Heart left ventricle (tissue), 16 donors: ENCODE data around the gene RNU7-1. TPM values are rescaled to one million over a fixed set of nuclear protein-coding genes. Genes with fewer than 3 reads are reported as not detected.

Experiments used
- ATAC-seq, 4 donors: fragments of 200-7000 bp; cut with Tn5 transposase; one replicate each; pipeline ENCODE4 v1.9.1; 2020 to 2022; ENCODE audit warnings: moderate library complexity in 4 of 4, mild to moderate bottlenecking in 3 of 4, moderate number of reproducible peaks in 1 of 4
- DNase-seq, 5 donors: peaks; one replicate each; pipeline ENCODE4 v3.0.0-alpha.2; 2020
- H3K27ac ChIP-seq, 12 donors: fragments of 200-600 bp; sonication (generic) in 4 of 12; one replicate each; pipeline versions ENCODE4 v1.5.0 to v1.8.0; 2016 to 2022; ENCODE audit warnings: mild to moderate bottlenecking in 2 of 12
- H3K27me3 ChIP-seq, 9 donors: fragments of 200-600 bp; sonication (generic) in 2 of 9; one replicate each; pipeline versions ENCODE4 v1.5.1 to v1.8.0; 2016 to 2022; ENCODE audit warnings: mild to moderate bottlenecking in 3 of 9
- H3K36me3 ChIP-seq, 9 donors: fragments of 200-600 bp; sonication (generic) in 2 of 9; one replicate each; pipeline versions ENCODE4 v1.5.0 to v1.8.0; 2018 to 2022; ENCODE audit warnings: mild to moderate bottlenecking in 2 of 9
- H3K4me1 ChIP-seq, 12 donors: fragments of 200-600 bp; sonication (generic) in 4 of 12; one replicate each; pipeline versions ENCODE4 v1.5.0 to v1.8.0; 2016 to 2022; ENCODE audit warnings: mild to moderate bottlenecking in 3 of 12
- H3K4me3 ChIP-seq, 12 donors: fragments of 200-600 bp; sonication (generic) in 4 of 12; one replicate each; pipeline versions ENCODE4 v1.5.0 to v1.8.0; 2017 to 2022; ENCODE audit warnings: mild to moderate bottlenecking in 9 of 12, moderate library complexity in 4 of 12
- H3K9me3 ChIP-seq, 12 donors: fragments of 200-600 bp; sonication (generic) in 4 of 12; one replicate each; pipeline versions ENCODE4 v1.5.0 to v1.8.0; 2016 to 2022; ENCODE audit warnings: mild to moderate bottlenecking in 1 of 12
- CTCF ChIP-seq, 12 donors: fragments of 200-600 bp; sonication (generic) in 4 of 12; IDR thresholded peaks; one replicate each; pipeline versions ENCODE4 v1.5.0 to v1.8.0; 2018 to 2022; ENCODE audit warnings: antibody characterized with exemption in 12 of 12, mild to moderate bottlenecking in 5 of 12
- POLR2A ChIP-seq, 2 donors: fragments of 450-650 bp; IDR thresholded peaks; one replicate each; pipeline ENCODE4 v1.6.1; 2017; ENCODE audit warnings: antibody characterized with exemption in 2 of 2, mild to moderate bottlenecking in 2 of 2, moderate library complexity in 2 of 2
- WGBS, 4 donors: extraction: QIAGEN DNeasy Blood & Tissue Kit in 2 of 4; methylation state at CpG; one replicate each; pipeline versions ENCODE4 v1.1.5 to v1.1.7; 2013 to 2018; 5-methylcytosine and 5-hydroxymethylcytosine counted together
- intact Hi-C, 10 donors: fragments of 100-400 bp; cut with DNase I; formaldehyde crosslinking; loops; one replicate each; pipeline versions ENCODE4 v1.11.1 to v1.14.2; 2022
- polyA plus RNA-seq, 2 donors: library from polyadenylated mRNA; stranded (reverse); fragments of 200-250 nt; gene quantifications; one replicate each; pipeline ENCODE4 v1.2.3, GENCODE V29; 2013
- total RNA-seq, 9 donors: library from RNA; depleted of rRNA in 2 of 9; stranded (reverse); fragments of >200 nt in 2 of 9; fragmentation: NEBNext Ultra II Directional in 3 of 9; extraction: Animal tissue kit (Norgen Biotek cat#: 25700) in 3 of 9; gene quantifications; one replicate each; pipeline versions ENCODE4 v1.1.0 to v1.2.4, GENCODE V29; 2016 to 2023
- donor health status: ischemic (EF 13 %, LVEDD 7.1; RV severe dilation, severe dysfunction).
- donor health status: healthy with polysubstance abuse.
- donor health status: DM: no; HTN: yes; CAD: no.
- donor health status: DM: no; HTN: no; CAD: no.
- donor health status: ischemic (EF 25% LVEDD 6.9; RV normal size, moderate dysfunction).
- donor health status: ischemic (EF 25% LVEDD 5.7; RV mildly dilated, moderate dysfunction).
- donor health status: healthy.
- donor health status: DM: yes; HTN: yes; CAD: no.
- donor health status: ischemic (EF 35%, LVEDD 5.7; RV mildly dilated, moderate dysfunction).
- donor health status: nonischemic (EF 11% LVEDD 7.7; RV severe dilation, severe dysfunction).
- donor health status: DM: yes; HTN: yes; CAD: no.
- donor health status: PGD.
- donor health status: ischemic (EF 29% LVEDD 5.4; RV normal size, mild dysfunction).
- donor health status: nonischemic (EF 23%, LVEDD 6.1; RV moderate dilation, normal function).

Gene RNU7-1
- total and polyA plus RNA-seq, 11 donors, result not detected

DNA sequence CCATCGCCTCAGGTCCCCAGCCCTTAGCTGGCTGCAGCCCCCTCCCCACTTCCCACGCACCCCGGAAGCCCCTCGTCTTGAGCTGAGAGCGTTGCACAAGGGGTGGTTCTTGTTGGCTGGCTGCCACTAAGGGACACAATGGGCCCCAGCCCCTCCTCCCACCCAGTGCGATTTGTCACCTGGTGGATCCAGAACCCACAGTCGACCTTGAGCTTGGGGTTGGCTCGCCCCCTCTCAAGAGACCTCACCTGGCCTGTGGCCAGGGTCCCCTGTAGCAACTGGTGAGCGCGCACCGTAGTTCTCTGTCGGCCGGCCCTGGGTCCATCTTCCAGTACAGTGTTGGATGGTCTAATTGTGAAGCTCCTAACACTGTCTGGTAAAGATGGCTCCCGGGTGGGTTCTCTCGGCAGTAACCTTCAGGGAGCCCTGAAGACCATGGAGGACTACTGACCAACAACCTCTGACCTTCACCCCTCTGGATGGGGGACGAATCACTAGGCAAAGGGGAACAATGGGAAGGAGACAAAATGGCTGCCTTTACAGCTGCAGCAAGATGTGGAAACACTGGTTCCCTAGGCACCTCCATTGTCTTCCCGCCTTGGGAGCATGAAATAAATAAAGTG lies 20.3 kb downstream of the RNU7-1 start:
- 78 to 80% (median 78%) methylated on average over 13 to 17 of the region's 17 CpGs for WGBS, 4 donors
- intact Hi-C loops, result loop anchor here in 8 of 10 donors (1.0 to 10.0 kb wide), 9 partner anchors 19 to 131 kb away; partner anchors contain the start of genes C12orf57 (in 4 of the 8), C1R (in 2 of the 8), SPSB2 (in 2 of the 8) and TPI1 (in 1 of the 8)
- TF ChIP-seq POLR2A (IDR thresholded peaks at IDR 0.05) (no peak), CTCF (IDR thresholded peaks at IDR 0.05) (no peak)
- H3K4me3 ChIP-seq, result no peak overlapping the region
- no peaks in the 10 kb centered on the region for H3K9me3 ChIP-seq
- ATAC-seq (no peak), DNase-seq (peak in 2 of 5 donors; percentile 20 to 39)
- peaks cover 2 to 57% (median 42%) of the 10 kb centered on the region in 12 donors for H3K4me1 ChIP-seq
- peaks cover 0 to 56% (median 38%) of the 10 kb centered on the region in 9 donors for H3K36me3 ChIP-seq
- peak overlapping the region in 4 of 12 donors; percentile 58 to 81 (median 70) for H3K27ac ChIP-seq
- no peaks in the 10 kb centered on the region for H3K27me3 ChIP-seq

DNA sequence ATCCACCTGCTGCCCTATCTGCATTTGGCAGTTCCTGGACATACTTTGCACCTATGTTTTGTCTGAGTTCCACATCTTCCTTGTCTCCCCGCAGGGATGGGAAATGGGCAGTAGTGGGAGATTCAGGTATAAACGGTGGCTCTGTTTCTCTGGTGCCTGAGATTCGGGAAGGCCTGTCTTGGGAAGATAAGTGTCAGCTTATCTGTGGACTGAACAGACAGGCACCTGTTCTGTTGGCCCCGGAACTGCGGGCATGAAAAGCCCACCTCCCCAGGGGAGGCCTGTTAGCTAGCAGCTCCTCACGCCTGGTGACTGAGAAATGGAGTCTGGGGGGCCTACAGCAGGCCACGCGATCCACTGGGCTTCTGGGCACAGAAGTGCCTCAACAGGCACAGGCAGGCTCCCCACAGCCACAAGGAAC lies 21.0 kb downstream of the RNU7-1 start:
- H3K4me1 ChIP-seq, result peaks cover 6 to 57% (median 45%) of the 10 kb centered on the region in 12 donors
- peaks cover 0 to 57% (median 40%) of the 10 kb centered on the region in 9 donors for H3K36me3 ChIP-seq
- H3K27ac ChIP-seq, result peak overlapping the region; percentile 18 to 81 (median 66)
- DNase-seq, result peak in 1 of 5 donors; percentile 20
- WGBS, 4 donors, result 64 to 76% (median 69%) methylated on average over 8 of the region's 8 CpGs
- ATAC-seq, result no peak
- intact Hi-C loops, result loop anchor here in 9 of 10 donors (1.0 to 10.0 kb wide), 13 partner anchors 20 to 148 kb away; partner anchors contain the start of genes C12orf57 (in 8 of the 9), SPSB2 (in 3 of the 9), C1R (in 2 of the 9) and LPCAT3 (in 1 of the 9)
- no peaks in the 10 kb centered on the region for H3K9me3 ChIP-seq
- H3K4me3 ChIP-seq, result no peak overlapping the region
- TF ChIP-seq CTCF (IDR thresholded peaks at IDR 0.05) (no peak), POLR2A (IDR thresholded peaks at IDR 0.05) (no peak)
- H3K27me3 ChIP-seq, result no peaks in the 10 kb centered on the region

- 22 to 26% (median 23%) methylated on average over 10 to 12 of the region's 12 CpGs for WGBS, 4 donors
- Histone ChIP-seq H3K27ac (peak overlapping the region; percentile 18 to 81 (median 66)), H3K36me3 (peaks cover 0 to 52% (median 40%) of the 10 kb centered on the region in 9 donors), H3K27me3 (no peaks in the 10 kb centered on the region), H3K4me1 (peaks cover 6 to 56% (median 43%) of the 10 kb centered on the region in 12 donors), H3K4me3 (no peak overlapping the region), H3K9me3 (no peaks in the 10 kb centered on the region)
- intact Hi-C loops, result loop anchor here in 9 of 10 donors (1.0 to 10.0 kb wide), 10 partner anchors 20 to 147 kb away; partner anchors contain the start of genes C12orf57 (in 8 of the 9), SPSB2 (in 3 of the 9), C1R (in 1 of the 9) and LPCAT3 (in 1 of the 9)
- DNase-seq, result peak; percentile 89 to 92 (median 90)
- peak; percentile 87 to 96 (median 92) for TF ChIP-seq CTCF (IDR thresholded peaks at IDR 0.05)
- no peak for TF ChIP-seq POLR2A (IDR thresholded peaks at IDR 0.05)
- peak; percentile 68 to 79 (median 72) for ATAC-seq
These were observed 21.5 kb downstream of the RNU7-1 start for GRCh38 chr12:6965026-6965661.
